C4-2B (cell line): ENCODE measurements around the gene CDK8.
"Not testable (repeated sequence)": the region's sequence is repeated elsewhere in the genome, so short reads cannot be mapped to it uniquely, and the experiment has no call there.

Experiments
- H3K27ac ChIP-seq: fragments of 450-650 bp; 2 replicates; pipeline ENCODE4 v1.5.1; 2017
- ZFX ChIP-seq: fragments of 450-650 bp; IDR thresholded peaks from 2 replicates; pipeline ENCODE4 v1.6.1; 2017
- TF ChIP-seq, protein P1 (sequence below): fragments of 450-650 bp; conservative IDR thresholded peaks from 2 replicates; pipeline ENCODE4 v1.5.1; 2017; ENCODE audit warnings: mild to moderate bottlenecking

CDK8 gene

GRCh38 chr13:26229080-26229615 lies 24.8 kb upstream of the CDK8 start:
- TF ChIP-seq, protein P1, sequence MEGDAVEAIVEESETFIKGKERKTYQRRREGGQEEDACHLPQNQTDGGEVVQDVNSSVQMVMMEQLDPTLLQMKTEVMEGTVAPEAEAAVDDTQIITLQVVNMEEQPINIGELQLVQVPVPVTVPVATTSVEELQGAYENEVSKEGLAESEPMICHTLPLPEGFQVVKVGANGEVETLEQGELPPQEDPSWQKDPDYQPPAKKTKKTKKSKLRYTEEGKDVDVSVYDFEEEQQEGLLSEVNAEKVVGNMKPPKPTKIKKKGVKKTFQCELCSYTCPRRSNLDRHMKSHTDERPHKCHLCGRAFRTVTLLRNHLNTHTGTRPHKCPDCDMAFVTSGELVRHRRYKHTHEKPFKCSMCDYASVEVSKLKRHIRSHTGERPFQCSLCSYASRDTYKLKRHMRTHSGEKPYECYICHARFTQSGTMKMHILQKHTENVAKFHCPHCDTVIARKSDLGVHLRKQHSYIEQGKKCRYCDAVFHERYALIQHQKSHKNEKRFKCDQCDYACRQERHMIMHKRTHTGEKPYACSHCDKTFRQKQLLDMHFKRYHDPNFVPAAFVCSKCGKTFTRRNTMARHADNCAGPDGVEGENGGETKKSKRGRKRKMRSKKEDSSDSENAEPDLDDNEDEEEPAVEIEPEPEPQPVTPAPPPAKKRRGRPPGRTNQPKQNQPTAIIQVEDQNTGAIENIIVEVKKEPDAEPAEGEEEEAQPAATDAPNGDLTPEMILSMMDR = no peak
- TF ChIP-seq ZFX = no peak
- no peak overlapping the region for H3K27ac ChIP-seq

DNA sequence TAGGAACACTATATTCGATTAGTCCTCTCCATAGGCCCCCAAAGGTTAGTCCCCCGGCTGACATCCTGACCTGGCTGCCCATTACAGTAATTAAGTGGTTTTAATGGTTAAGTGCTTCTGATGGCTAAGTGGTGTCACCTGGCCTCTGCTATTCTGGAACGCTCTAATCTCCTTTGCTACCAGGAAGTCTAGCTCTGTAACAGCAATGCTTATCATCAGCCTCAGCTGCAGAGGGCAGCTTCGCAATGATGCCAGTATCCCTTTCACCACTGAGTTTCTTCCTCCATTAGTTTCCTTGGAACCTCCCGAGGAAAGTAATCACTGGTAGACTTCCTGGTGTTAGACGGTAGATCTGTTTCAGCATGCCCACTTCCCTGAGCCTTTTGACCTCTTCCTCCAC lies 23.2 kb upstream of the CDK8 start:
- TF ChIP-seq, protein P1 = no peak
- TF ChIP-seq ZFX = no peak
- H3K27ac ChIP-seq = no peak overlapping the region

DNA sequence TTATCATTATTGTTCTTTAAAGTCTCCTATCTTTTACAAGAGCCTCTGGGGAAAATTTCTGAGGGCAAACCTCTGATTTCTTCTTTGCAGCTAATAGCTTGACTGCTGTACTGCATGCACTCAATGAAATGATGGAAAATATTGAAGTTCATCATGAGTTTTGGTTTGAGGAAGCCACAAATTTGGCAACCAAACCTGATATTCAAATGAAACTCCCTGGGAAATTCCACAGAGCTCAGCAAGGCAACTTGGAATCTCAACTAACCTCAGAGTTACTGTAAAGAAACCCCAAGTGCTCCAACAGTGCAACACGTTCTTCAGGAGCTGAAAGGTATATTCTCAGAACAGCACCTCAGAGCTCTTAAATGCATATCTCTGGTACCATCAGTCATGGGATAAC lies 17.6 kb upstream of the CDK8 start:
- no peak overlapping the region for H3K27ac ChIP-seq
- TF ChIP-seq ZFX = no peak
- TF ChIP-seq, protein P1 = no peak

DNA sequence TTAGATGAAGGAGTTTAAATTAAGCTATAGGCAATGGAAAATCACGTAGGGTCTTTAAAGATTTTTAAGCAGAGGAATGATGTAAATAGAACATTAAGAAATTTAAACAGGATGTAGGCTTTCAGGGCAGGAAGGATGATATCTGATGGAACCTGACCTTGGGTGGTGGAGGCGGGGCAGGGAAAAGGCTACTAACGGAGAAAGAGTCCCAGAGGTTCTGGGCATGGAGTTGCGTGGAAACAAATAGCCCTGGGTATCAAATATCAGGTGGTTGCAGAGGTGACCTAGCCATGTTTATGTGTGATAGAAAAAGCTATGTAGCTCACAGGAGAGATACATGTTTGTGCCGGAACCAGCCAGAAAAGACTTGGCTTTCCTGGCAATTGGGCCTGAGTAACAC lies 7.8 kb upstream of the CDK8 start:
- no peak overlapping the region for H3K27ac ChIP-seq
- TF ChIP-seq, protein P1 = no peak
- no peak for TF ChIP-seq ZFX

- no peak overlapping the region for H3K27ac ChIP-seq
- no peak for TF ChIP-seq ZFX
- TF ChIP-seq, protein P1 = no peak
Observed at GRCh38 chr13:26247011-26247410, 6.9 kb upstream of the CDK8 start.

DNA sequence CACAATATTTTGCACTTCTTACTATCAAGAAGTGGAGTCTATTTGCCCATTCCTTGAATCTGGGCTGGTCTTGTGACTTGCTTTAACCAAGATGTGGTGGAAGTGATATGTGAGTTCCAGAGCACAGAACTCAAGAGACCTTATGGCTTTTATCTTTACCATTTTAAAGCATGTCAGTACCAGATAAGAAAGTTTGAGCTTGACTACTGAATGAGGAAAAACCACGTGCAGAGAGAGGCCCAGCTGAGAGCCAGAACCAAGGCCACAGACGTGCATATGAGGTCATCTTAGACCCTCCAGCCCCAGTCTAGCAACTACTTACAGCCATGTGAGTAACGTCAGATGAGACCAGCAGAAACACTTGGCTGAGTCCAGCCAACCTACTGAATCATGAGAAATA lies 6.3 kb upstream of the CDK8 start:
- H3K27ac ChIP-seq = no peak overlapping the region
- TF ChIP-seq, protein P1 = no peak

DNA sequence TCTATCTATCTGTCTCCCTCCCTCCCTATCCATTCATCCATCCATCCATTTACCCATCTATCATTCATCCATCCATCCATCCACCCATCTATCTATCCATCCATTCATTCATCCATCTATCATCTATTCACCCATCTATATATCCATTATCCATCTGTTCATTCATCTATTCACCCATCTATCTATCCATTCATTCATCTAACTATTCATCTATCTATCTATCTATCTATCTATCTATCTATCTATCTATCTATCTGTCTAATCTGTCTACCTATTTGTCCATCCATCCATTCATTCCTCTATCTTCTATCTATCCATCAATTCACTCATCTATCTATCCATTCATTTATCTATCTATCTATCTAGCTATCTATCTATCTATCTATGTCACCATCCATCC lies 4.4 kb upstream of the CDK8 start:
- no peak overlapping the region for H3K27ac ChIP-seq
- TF ChIP-seq, protein P1 = no peak
- TF ChIP-seq ZFX = no peak

DNA sequence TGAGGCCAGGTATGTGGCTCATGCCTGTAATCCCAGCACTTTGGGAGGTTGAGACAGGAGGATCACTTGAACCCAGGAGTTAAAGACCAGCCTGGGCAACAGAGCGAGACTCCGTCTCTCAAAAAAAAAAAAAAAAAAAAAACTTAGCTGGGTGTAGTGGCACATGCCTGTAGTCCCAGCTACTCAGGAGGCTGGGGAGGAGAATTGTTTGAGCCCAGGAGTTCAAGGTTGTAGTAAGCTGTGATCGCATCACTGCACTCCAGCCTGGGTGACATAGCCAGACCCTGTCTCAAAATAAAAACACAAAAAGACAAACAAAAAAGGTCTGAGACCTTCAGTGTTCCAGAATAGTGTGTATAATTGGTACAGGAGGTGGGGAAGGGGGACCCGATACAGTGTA lies 1.9 kb upstream of the CDK8 start:
- not testable (repeated sequence) for H3K27ac ChIP-seq
